Activated T-cell treated with anti-CD3 and anti-CD28 coated beads, Interleukin-2, amount 50 U/mL, for 48 hours (primary cell): ENCODE results near the gene EEF1G.
"Not testable (repeated sequence)": the region's sequence is repeated elsewhere in the genome, so short reads cannot be mapped to it uniquely, and the experiment has no call there.

Experiments
- DNase-seq, 2 experiments: peaks; one replicate each; pipeline ENCODE4 v3.0.0-alpha.2; 2020

The EEF1G gene

GRCh38 chr11:62573592-62574362 is at the start of gene EEF1G:
Gene EEF1G, minus strand, starts transcription at chr11:62573891. Its CDS starts 49 bp downstream, at chr11:62573842.
- peak; percentile 97 to 99 for DNase-seq

DNA sequence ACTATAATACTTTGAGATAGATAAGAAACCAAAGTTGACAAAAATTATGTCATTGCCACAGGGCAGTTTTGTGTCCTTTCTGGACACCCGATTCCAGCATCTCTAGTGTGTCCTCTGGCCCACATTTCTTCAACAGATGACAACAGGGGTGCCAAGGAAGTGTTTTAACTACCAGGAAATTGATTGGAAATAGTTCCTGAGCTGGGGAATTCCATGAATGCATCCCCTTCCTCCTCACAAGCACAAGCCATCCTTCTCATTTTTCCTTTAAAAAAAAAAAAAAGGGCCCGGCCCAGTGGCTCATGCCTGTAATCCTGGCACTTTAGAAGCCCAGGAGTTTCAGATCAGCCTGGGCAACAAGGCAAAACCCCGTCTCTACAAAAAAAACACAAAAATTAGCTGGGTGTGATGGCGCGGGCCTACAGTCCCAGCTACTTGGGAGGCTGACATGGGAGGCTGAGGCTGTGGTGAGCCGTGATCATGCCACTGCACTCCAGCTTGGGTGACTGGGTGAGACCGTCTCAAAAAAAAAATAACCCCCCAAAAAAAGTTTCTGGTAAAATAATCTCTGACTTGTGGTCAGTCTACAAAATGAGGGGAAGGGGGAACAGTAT is 48.9 kb upstream of the EEF1G start:
- DNase-seq, result no peak

- peak; percentile 96 to 97 for DNase-seq
Measured at GRCh38 chr11:62621567-62622470, 48.1 kb upstream of the EEF1G start, which contains the start of gene B3GAT3. Gene B3GAT3, minus strand, starts transcription at chr11:62621986. Its CDS starts 39 bp downstream, at chr11:62621947.

DNA sequence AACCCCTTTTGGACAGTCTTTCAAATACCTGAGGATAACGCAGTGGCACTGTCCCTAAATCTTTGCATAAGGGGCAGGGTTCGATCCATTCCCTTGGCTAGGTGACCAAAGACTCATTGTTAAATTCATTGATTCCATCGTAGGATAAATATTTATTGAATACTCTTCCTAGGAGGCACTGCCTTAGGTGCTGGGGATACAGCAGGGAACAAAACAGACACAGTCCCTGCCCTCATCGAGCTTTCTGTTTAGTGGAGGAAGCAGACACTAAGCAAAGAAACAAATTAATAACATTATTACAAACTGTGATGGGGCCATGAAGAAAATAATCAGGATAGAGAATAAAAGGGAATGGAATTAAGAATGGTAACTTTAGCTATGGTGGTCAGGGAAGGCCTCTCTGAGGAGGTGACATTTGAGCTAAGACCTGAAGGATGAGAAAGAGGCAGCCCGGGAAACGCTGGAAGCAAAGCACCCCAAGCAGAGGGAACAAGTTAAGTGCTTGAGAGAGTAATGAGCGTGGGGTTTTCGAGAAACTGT is 47.4 kb upstream of the EEF1G start:
- no peak for DNase-seq

DNA sequence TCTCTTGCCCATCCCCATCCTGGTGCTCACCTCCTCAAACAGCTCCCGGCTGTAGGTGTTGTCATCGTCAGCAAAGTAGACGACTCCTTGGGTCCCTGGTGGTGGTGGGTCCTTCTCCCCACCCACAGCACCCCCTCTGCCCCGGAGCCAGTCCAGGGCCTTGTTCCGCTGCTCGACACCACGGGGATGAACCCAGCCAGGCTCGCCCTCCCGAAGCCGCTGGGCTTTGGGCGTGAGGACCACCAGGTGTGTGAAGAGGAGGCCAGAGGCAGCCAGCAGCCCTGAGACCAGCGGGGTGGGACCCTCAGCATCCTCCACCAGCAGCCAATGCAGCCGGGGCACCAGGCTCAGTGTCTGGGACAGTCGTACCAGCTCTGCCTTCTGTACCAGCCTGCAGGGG is 43.3 kb upstream of the EEF1G start:
- not testable (repeated sequence) for DNase-seq

DNA sequence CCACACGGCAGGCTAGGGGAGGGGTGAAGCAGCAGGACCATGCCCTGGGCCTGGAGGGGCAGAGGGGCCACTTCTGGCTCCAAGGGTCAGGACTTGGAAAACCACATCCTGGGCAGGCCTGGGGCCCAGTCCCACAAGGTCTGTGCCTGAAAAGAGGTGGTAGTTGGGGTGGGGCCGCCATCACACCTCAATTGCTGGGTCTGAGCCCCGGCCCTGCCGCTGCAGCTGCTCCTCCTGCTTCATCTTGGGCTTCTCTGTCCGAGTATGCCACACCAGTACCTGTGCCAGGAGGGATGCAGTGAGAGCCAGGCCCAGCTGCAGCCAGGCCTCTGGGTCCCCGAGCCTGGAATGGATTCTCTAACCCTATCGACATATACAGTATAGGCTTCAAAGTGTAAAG is 41.8 kb upstream of the EEF1G start:
- no peak for DNase-seq

DNA sequence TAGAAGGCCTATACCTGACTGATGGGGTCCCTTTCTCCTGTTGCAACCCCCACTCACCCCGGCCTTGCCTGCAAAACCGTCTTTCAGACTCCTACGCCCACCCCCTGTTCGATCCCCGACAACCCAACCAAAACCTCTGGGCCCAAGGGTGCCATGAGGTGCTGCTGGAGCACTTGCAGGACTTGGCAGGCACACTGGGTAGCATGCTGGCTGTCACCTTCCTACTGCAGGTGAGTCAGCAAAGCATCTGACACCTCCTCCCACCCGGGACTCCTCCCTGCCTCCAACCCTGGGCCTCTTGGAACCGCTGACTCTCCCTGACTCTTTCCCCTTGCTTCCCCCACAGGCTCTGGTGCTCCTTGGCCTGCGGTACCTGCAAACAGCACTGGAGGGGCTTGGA is 40.6 kb upstream of the EEF1G start:
- DNase-seq, result peak; percentile 62 to 71

DNA sequence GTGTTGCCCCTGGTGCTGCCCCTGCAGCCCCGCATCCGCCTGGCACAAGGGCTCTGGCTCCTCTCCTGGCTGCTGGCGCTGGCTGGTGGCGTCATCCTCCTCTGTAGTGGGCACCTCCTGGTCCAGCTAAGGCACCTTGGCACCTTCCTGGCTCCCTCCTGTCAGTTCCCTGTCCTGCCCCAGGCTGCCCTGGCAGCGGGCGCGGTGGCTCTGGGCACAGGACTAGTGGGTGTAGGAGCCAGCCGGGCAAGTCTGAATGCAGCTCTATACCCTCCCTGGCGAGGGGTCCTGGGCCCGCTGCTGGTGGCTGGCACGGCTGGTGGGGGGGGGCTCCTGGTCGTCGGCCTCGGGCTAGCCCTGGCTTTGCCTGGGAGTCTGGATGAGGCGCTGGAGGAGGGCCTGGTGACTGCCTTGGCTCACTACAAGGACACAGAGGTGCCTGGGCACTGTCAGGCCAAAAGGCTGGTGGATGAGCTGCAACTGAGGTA is 39.6 kb upstream of the EEF1G start:
- DNase-seq, result peak in 1 of 2 experiments; percentile 36

DNA sequence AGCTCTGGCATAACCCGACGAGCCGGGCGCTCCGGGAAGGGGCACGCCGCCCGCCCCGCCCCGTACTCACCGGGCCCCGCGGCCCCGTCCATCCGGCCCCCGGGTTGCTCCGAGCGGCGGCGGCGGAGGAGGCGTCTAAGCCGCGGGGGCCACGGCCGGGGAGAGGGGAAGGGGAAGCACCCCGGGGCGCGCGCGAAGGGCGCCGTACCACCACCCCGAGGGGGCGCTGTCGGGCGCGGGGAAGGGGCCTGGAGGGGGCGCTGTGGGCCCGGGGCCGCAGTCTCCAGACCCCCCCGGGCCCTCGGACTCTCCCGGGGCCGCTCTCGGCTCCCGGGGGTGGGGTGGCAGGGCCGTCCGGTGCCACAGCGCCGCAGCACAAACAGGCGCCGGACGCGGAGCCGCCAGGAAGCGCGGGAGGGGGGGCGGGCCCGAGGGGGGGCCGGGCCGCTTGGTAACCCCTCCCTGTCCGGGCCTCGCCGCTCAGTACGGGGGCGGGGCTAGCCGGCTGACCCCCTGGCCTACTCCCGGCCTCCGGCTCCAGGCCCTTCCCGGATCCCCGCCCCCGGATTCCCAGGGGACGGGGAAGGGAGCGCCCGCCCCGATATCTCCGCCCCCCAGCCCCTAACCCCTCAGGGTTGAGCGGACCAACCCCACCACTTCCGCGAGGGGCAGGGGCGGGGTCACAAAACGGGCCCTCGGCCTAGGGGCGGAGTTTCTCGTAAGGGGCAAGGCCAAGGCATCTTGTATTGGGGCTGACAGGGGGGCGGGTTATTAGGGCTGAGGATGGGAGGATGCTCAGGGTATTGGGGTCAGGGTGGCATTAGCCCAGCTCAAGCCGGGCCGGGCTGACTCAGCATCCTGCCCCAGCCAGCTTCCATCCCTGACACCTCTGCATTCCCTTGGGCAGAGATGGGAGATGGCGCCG is 38.9 kb upstream of the EEF1G start, which contains the start of the genes EML3 and ROM1:
Gene EML3, minus strand, starts transcription at position 410 of the 925 bp plus-strand sequence. Its CDS starts 318 bp downstream, at position 92.
Gene ROM1, plus strand, starts transcription at position 892 of the 925 bp plus-strand sequence. Its CDS starts 25 bp downstream, at position 917.
- DNase-seq, result peak; percentile 95 to 96

DNA sequence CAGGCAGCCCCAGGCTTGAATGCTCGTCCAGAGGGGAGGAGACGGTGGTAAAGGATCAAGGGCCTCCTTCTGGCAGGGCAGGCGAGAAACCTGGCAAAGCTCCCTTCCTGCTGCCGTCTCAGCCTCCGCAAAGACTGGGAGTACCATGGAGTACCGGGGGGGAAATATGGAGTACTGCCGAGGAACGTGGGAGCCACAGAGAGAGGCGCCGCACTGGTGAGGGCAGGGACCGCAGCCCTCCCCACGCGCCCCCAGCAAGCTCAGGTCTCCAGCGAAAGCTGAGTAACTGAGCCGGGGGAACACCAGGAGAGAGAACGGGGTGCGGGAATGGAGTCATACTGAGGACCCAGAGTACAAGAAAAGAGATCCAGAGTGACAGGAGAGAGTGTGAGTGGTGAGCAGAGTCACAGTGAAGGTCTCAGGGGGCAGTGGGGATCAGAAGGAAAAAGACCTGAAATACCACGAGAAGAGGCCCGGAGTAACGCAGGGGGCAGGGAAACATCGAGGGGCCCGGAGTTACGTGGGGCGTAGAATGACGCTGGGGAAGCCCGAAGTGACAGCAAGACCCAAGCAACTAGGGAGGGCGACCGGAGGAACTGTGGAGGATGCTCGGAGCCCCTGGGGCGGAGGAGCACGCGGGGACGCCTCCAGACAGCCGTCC is 38.1 kb upstream of the EEF1G start:
- peak; percentile 73 to 77 for DNase-seq

DNA sequence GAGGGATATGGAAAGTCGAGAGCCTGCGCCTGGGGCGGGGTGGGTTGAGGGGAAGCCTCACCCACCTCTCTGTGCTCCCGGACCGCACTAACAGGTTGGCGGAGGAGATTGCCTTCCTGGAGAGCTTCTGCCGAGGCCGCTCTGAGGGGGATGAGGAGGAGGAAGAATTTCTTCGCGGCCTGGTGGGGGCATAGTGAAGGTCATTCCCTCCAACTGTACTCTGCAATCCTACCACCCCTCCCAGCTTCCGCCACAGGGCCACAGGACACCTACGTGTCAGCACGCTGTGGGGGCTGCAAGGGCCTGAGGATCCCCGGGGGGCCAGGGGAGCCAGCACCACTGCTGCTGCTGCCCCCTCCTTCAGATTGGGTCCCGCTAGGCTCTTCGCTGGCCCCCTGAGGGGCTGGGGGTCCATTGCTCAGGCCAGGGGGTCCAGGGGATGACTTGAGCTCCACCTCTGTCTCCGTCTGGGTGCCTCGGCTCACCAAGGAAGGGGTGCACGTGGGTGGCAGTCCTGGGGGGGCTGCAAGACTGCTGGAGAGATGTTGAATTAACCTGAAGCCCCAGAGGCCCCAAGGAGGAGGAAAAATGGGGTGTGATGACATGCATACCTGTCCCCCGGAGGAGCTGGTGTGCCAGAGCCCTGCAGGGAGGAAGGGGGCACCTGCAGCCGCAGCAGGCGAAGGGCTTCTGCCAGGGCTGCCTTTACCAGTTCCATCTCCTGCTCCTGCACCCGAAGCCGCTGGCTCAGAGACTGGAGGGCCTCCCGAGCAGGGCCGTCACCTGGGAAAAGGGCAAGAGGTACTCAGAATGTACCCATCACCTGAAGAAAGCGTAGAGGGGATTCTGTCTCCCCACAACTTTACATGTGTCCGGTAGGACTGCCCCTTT is 37.4 kb upstream of the EEF1G start:
- DNase-seq, result peak in 1 of 2 experiments; percentile 31

GRCh38 chr11:62610403-62610802 is 36.7 kb upstream of the EEF1G start:
- DNase-seq, result no peak

- no peak for DNase-seq
Measured at GRCh38 chr11:62608776-62609175, 35.1 kb upstream of the EEF1G start.

- no peak for DNase-seq
Measured at GRCh38 chr11:62607714-62608113, 34.0 kb upstream of the EEF1G start.

- DNase-seq, result no peak
Measured at GRCh38 chr11:62605902-62606301, 32.2 kb upstream of the EEF1G start.

DNA sequence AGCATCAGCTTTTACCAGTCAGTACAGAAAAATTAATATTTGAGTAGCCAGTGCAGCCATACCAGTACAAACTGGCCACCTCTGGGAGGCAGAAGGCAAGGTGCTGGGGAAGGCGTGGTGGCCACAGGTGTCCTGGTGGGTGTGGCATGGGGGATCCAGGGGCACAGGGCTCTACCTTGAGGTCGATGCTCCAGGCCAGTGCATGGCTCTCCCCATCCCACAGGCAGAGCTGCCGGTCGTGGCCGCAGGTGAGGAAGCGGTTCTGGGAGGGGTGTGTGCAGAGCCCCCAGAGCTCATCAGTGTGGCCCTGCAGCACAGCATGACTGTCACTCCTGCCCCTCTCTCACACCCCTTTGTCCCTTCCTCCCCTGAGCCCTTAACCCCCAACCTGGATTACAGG is 31.8 kb upstream of the EEF1G start:
- DNase-seq, result no peak

GRCh38 chr11:62604460-62605120 is 30.9 kb upstream of the EEF1G start:
- no peak for DNase-seq

DNA sequence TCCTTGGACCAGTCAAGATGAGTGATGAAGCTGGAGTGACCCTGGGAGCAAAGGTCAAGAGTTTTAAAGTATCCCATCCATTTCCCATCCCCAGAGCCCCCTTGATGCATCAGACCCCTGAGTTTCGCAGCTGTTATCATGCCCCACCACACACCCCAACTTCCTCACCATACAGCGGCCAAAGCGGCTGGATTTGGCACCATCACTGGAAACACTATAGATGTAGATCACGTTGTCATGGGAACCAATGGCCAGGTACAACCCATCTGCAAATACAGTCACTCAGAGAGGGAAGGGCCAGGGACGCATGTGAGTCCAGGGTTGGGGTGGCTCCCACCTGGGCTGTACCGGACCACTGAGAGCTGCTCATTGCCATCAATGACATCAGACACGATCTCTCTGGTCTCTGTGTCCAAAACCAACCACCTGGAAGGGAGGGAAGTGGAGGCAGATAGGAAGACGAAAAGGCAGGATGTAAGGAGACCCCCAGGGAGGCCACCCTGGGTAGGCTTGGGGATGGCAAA is 30.1 kb upstream of the EEF1G start:
- no peak for DNase-seq

DNA sequence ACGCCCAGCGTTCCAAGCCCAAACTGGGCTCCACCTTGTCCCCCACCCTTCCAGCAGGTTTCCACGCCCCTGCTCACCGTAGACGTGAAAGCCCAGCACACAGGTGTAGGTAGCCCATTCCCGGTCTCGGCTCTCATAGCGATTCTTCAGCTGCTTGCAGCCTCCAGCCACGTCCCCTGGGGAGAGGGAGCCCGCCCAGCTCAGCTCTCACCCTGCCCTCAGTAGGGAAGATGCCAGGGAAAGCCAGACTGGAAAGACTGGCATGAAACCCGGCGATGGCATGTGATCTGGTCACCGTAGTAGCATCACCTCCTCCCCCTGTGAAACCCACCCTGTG is 29.3 kb upstream of the EEF1G start:
- DNase-seq, result no peak
